PFSK-1 (cell line): Measurements from ENCODE around the gene PALD1.

Source experiments
- FOXP2 ChIP-seq: optimal IDR thresholded peaks from 2 replicates; pipeline ENCODE3; 2011; ENCODE audit warnings: borderline replicate concordance, control low read depth, inconsistent platforms; ENCODE audit not compliant: insufficient read depth; ENCODE audit errors: extremely low read length, extremely low read depth
- POLR2AphosphoS5 ChIP-seq: IDR thresholded peaks from 2 replicates; pipeline ENCODE4 v1.6.1; 2012; ENCODE audit warnings: low read depth, mild to moderate bottlenecking, control low read depth, low read length, moderate library complexity
- REST ChIP-seq, 2 experiments: IDR thresholded peaks; 2 replicates each; pipeline versions ENCODE4 v1.6.1 to v1.8.0; 2011 to 2012; ENCODE audit warnings: low read depth in 2 of 2, low read length in 2 of 2, control low read depth in 1 of 2, inconsistent platforms in 1 of 2, mild to moderate bottlenecking in 1 of 2, moderate library complexity in 1 of 2; ENCODE audit not compliant: insufficient read depth in 1 of 2
- SIN3A ChIP-seq: IDR thresholded peaks from 2 replicates; pipeline ENCODE4 v1.6.1; 2012; ENCODE audit warnings: mild to moderate bottlenecking, low read length, moderate library complexity, borderline replicate concordance; ENCODE audit not compliant: insufficient read depth
- TAF1 ChIP-seq: IDR thresholded peaks from 2 replicates; pipeline ENCODE4 v1.6.1; 2012; ENCODE audit warnings: low read length, control low read depth, borderline replicate concordance; ENCODE audit not compliant: insufficient read depth

The PALD1 gene

GRCh38 chr10:70510453-70510852 lies 31.9 kb downstream of the PALD1 start:
- TF ChIP-seq REST (IDR thresholded peaks at IDR 0.05; ENCODE audit: insufficient read depth in 1 of 2, low read depth in 2 of 2, low read length in 2 of 2): no peak
- TF ChIP-seq FOXP2: no peak
- TF ChIP-seq TAF1: no peak
- no peak for TF ChIP-seq SIN3A
- no peak for TF ChIP-seq POLR2AphosphoS5

GRCh38 chr10:70510904-70511303 lies 32.3 kb downstream of the PALD1 start:
- TF ChIP-seq FOXP2: no peak
- TF ChIP-seq REST (IDR thresholded peaks at IDR 0.05; ENCODE audit: insufficient read depth in 1 of 2, low read depth in 2 of 2, low read length in 2 of 2): no peak
- no peak for TF ChIP-seq POLR2AphosphoS5
- no peak for TF ChIP-seq SIN3A
- TF ChIP-seq TAF1: no peak

- TF ChIP-seq SIN3A: no peak
- TF ChIP-seq POLR2AphosphoS5: no peak
- no peak for TF ChIP-seq FOXP2
- TF ChIP-seq REST (IDR thresholded peaks at IDR 0.05; ENCODE audit: insufficient read depth in 1 of 2, low read depth in 2 of 2, low read length in 2 of 2): no peak
- TF ChIP-seq TAF1: no peak
Observed at GRCh38 chr10:70512149-70512639, 33.6 kb downstream of the PALD1 start.

- TF ChIP-seq FOXP2: no peak
- no peak for TF ChIP-seq SIN3A
- no peak for TF ChIP-seq POLR2AphosphoS5
- TF ChIP-seq TAF1: no peak
- no peak for TF ChIP-seq REST (IDR thresholded peaks at IDR 0.05; ENCODE audit: insufficient read depth in 1 of 2, low read depth in 2 of 2, low read length in 2 of 2)
Observed at GRCh38 chr10:70513848-70514309, 35.3 kb downstream of the PALD1 start.
